Stomach smooth muscle (tissue), 2 donors: Measurements from ENCODE around the gene UBE2L5.

Experiments
- H3K27ac ChIP-seq: one replicate; pipeline ENCODE4 v1.7.0; 2013; ENCODE audit warnings: mild to moderate bottlenecking, low read length, inconsistent platforms
- H3K27me3 ChIP-seq, 2 donors: one replicate each; pipeline ENCODE4 v1.7.0; 2013; ENCODE audit warnings: low read length in 2 of 2; ENCODE audit not compliant: insufficient read depth in 2 of 2, control insufficient read depth in 1 of 2
- H3K36me3 ChIP-seq, 2 donors: one replicate each; pipeline ENCODE4 v1.7.0; 2013; ENCODE audit warnings: low read length in 2 of 2; ENCODE audit not compliant: control insufficient read depth in 2 of 2, insufficient read depth in 2 of 2
- H3K4me1 ChIP-seq: one replicate; pipeline ENCODE4 v1.7.0; 2013; ENCODE audit warnings: low read length; ENCODE audit not compliant: control insufficient read depth, insufficient read depth
- H3K4me3 ChIP-seq, 2 donors: one replicate each; pipeline ENCODE4 v1.7.0; 2013; ENCODE audit warnings: low read length in 2 of 2
- H3K9ac ChIP-seq, 2 donors: one replicate each; pipeline ENCODE4 v1.7.0; 2013; ENCODE audit warnings: low read length in 2 of 2, mild to moderate bottlenecking in 1 of 2
- H3K9me3 ChIP-seq, 2 donors: one replicate each; pipeline ENCODE4 v1.7.0; 2013; ENCODE audit warnings: low read length in 2 of 2; ENCODE audit not compliant: control insufficient read depth in 2 of 2
- donor health status: healthy.
- donor health status: Pancreatic carcinoma.

The UBE2L5 gene

GRCh38 chr13:30406779-30407416, 15.4 kb upstream of the UBE2L5 start:
- no peak overlapping the region for H3K4me3 ChIP-seq
- no peaks in the 10 kb centered on the region for H3K36me3 ChIP-seq

GRCh38 chr13:30408319-30409101, 13.8 kb upstream of the UBE2L5 start:
- Histone ChIP-seq H3K36me3 (no peaks in the 10 kb centered on the region), H3K27ac (peak overlapping the region; percentile 83), H3K4me3 (peak overlapping the region; percentile 33 to 67), H3K4me1 (peaks cover 14% of the 10 kb centered on the region), H3K9me3 (no peaks in the 10 kb centered on the region), H3K9ac (peak overlapping the region; percentile 69), H3K27me3 (no peaks in the 10 kb centered on the region)

More at GRCh38 chr13:30406779-30407416, 15.4 kb upstream of the UBE2L5 start:
- no peak overlapping the region for H3K27ac ChIP-seq
- H3K4me1 ChIP-seq: peaks cover 14% of the 10 kb centered on the region
- no peaks in the 10 kb centered on the region for H3K27me3 ChIP-seq
- H3K9ac ChIP-seq: no peak overlapping the region
- H3K9me3 ChIP-seq: no peaks in the 10 kb centered on the region

GRCh38 chr13:30409886-30410704, 12.2 kb upstream of the UBE2L5 start:
- Histone ChIP-seq H3K36me3 (no peaks in the 10 kb centered on the region), H3K27me3 (no peaks in the 10 kb centered on the region), H3K4me3 (no peak overlapping the region), H3K4me1 (peaks cover 14% of the 10 kb centered on the region), H3K27ac (peak overlapping the region; percentile 83), H3K9me3 (no peaks in the 10 kb centered on the region), H3K9ac (no peak overlapping the region)

DNA sequence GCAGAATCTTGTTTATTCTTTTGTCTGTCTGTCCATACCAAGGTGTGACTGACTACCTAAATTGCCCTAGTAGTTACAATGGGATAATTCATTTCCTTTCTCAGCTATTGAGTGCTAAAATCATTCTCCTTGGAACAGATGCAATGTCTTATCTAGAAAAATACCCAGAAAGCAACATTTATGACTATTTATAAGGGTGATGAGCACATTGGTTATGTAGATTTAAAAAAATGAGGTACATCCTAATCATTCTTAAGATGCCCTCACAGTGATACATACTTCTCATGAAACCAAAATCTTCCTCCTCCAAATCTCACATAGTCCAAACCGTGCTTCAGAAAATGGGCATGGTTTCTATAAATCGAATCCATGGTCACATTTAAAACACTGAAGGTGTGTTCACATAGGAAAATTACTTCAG, 11.6 kb upstream of the UBE2L5 start:
- Histone ChIP-seq H3K9me3 (no peaks in the 10 kb centered on the region), H3K27ac (no peak overlapping the region), H3K4me3 (no peak overlapping the region), H3K4me1 (peaks cover 14% of the 10 kb centered on the region), H3K9ac (no peak overlapping the region), H3K36me3 (no peaks in the 10 kb centered on the region), H3K27me3 (no peaks in the 10 kb centered on the region)

- Histone ChIP-seq H3K27ac (no peak overlapping the region), H3K9ac (no peak overlapping the region), H3K4me1 (peaks cover 14% of the 10 kb centered on the region), H3K36me3 (no peaks in the 10 kb centered on the region), H3K4me3 (no peak overlapping the region), H3K9me3 (no peaks in the 10 kb centered on the region), H3K27me3 (no peaks in the 10 kb centered on the region)
Measured at GRCh38 chr13:30412346-30412745, 9.9 kb upstream of the UBE2L5 start.

- Histone ChIP-seq H3K9me3 (no peaks in the 10 kb centered on the region), H3K36me3 (no peaks in the 10 kb centered on the region), H3K27me3 (no peaks in the 10 kb centered on the region), H3K9ac (no peak overlapping the region), H3K4me3 (no peak overlapping the region), H3K4me1 (peaks cover 6% of the 10 kb centered on the region), H3K27ac (no peak overlapping the region)
Measured at GRCh38 chr13:30413842-30414241, 8.5 kb upstream of the UBE2L5 start.

GRCh38 chr13:30415430-30416030, 6.8 kb upstream of the UBE2L5 start:
- H3K27ac ChIP-seq: no peak overlapping the region
- no peaks in the 10 kb centered on the region for H3K27me3 ChIP-seq
- H3K9ac ChIP-seq: no peak overlapping the region
- no peak overlapping the region for H3K4me3 ChIP-seq
- H3K4me1 ChIP-seq: peaks cover 2% of the 10 kb centered on the region
- no peaks in the 10 kb centered on the region for H3K36me3 ChIP-seq
- no peaks in the 10 kb centered on the region for H3K9me3 ChIP-seq

DNA sequence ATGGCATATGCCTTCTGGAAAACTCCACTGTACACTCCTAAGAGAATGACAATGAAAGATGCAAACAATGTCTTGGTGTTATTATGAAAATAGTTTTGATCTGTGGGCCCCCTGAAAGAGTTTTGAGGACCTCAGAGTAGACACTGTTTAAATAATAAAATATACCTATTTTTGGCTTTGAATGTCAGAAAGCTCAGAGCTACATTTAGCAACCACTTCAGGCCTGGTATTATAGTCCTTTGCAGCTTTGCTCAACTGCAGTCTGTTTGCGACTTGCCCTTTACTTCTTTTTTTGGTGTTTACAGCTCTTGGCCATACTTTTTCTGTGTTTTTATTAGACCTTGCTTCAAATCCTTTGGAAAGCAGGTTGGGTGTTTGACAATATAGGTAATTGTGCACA, 5.8 kb upstream of the UBE2L5 start:
- H3K36me3 ChIP-seq: no peaks in the 10 kb centered on the region
- H3K9ac ChIP-seq: no peak overlapping the region
- H3K27ac ChIP-seq: no peak overlapping the region
- H3K27me3 ChIP-seq: no peaks in the 10 kb centered on the region
- H3K4me3 ChIP-seq: no peak overlapping the region
- peaks cover 9% of the 10 kb centered on the region for H3K4me1 ChIP-seq
- no peaks in the 10 kb centered on the region for H3K9me3 ChIP-seq

DNA sequence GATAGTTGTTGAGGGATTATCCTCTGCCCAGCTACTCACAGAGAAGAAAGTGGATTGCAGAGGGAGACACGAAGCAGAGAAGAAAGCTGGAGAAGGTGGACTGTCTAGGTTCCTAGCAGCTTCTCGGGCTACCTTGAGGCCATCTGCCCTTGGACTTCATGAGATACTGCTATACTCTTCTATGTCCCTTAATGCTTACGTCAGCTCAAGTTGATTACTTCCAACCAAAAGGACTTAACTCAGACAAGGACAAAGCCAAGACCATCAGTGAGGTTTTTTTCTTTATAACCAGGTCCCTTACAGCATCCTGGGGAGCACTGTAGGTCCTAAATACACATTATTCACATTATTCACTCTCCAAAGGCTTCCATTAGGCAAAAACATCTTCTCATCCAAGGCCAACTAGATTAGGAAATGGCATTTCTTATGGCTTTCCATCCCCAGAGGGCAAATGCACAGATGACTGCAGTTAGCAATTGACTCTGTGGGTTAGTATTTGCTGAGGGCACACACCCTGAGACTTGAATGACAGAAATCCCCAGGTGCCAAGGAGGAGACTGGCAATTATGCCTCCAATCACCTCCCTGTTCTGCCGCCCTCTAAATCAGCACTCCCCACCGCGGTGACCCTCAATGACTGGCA, 4.1 kb upstream of the UBE2L5 start:
- Histone ChIP-seq H3K4me3 (no peak overlapping the region), H3K9ac (no peak overlapping the region), H3K4me1 (peaks cover 11% of the 10 kb centered on the region), H3K36me3 (no peaks in the 10 kb centered on the region), H3K27me3 (no peaks in the 10 kb centered on the region), H3K27ac (no peak overlapping the region), H3K9me3 (no peaks in the 10 kb centered on the region)
